ENCODE results near the gene PLEKHD1.

DNA sequence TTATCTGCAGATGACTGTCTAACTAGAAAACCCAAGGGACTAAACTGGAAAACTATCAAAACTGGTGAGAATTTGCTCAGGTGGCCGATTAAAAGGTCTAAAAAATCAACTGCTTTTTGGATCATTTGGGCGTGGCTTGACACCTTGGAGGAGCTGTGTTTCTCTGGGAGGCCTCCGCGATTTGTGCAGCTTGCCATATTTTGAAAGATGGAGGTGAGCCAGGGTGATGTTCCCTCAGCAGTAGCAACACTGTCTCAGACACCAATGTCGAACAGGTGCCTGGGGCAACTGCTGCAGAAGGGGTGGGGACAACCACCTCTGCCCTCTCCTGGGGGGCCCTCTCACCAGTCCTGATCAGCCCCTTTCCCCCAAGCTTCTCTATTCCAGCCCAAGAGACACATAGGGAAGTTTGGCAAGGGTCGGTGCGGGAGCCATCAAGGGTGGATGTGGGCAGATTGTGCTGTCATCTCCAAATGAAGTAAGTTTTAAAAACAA lies 86.4 kb downstream of the PLEKHD1 start:
- TF ChIP-seq, protein P1, sequence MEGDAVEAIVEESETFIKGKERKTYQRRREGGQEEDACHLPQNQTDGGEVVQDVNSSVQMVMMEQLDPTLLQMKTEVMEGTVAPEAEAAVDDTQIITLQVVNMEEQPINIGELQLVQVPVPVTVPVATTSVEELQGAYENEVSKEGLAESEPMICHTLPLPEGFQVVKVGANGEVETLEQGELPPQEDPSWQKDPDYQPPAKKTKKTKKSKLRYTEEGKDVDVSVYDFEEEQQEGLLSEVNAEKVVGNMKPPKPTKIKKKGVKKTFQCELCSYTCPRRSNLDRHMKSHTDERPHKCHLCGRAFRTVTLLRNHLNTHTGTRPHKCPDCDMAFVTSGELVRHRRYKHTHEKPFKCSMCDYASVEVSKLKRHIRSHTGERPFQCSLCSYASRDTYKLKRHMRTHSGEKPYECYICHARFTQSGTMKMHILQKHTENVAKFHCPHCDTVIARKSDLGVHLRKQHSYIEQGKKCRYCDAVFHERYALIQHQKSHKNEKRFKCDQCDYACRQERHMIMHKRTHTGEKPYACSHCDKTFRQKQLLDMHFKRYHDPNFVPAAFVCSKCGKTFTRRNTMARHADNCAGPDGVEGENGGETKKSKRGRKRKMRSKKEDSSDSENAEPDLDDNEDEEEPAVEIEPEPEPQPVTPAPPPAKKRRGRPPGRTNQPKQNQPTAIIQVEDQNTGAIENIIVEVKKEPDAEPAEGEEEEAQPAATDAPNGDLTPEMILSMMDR (conservative IDR thresholded peaks at IDR 0.05 in 1 of 2, IDR thresholded peaks at IDR 0.05 in 1 of 2; ENCODE audit: extremely low read depth in 1 of 2, insufficient read depth in 1 of 2, low read depth in 1 of 2, low read length in 2 of 2) = no peak
- TF ChIP-seq EZH2 (IDR thresholded peaks at IDR 0.05; ENCODE audit: borderline replicate concordance, low read length) = peak; percentile 5

Measured in mammary epithelial cell (primary cell).